ENCODE measurements around the gene KPNA1.

Gene KPNA1

GRCh38 chr3:122415762-122416654, 98.7 kb downstream of the KPNA1 start, which contains the start of gene WDR5B:
TSS of gene WDR5B (minus strand) at chr3:122416062. CDS start at chr3:122415528, 534 bp downstream.
- DNase-seq (ENCODE audit: low read depth, low spot score): peak; percentile 94

GRCh38 chr3:122415104-122415744, 99.5 kb downstream of the KPNA1 start:
- DNase-seq (ENCODE audit: low read depth, low spot score): no peak

- DNase-seq (ENCODE audit: low read depth, low spot score): no peak
Observed at GRCh38 chr3:122414391-122414790, 100.3 kb downstream of the KPNA1 start.

DNA sequence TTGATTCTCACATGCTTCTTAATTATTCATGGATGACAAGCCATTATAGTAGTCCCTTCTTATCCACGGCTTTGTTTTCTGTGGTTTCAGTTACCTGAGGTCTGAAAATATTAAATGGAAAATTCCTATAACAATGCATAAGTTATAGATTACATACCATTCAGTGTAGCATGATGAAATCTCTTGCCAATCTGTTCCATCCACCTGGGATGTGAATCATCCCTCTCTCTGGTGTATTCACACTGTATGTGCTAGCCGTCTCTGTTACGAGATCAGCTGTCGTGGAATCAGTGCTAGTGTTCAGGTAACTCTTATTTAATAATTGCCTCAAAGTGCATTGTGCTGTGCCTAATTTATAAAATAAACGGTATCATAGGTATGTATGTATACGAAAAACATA, 104.1 kb downstream of the KPNA1 start:
- DNase-seq (ENCODE audit: low read depth, low spot score): no peak

GRCh38 chr3:122410111-122410510, 104.6 kb downstream of the KPNA1 start:
- DNase-seq (ENCODE audit: low read depth, low spot score): no peak

DNA sequence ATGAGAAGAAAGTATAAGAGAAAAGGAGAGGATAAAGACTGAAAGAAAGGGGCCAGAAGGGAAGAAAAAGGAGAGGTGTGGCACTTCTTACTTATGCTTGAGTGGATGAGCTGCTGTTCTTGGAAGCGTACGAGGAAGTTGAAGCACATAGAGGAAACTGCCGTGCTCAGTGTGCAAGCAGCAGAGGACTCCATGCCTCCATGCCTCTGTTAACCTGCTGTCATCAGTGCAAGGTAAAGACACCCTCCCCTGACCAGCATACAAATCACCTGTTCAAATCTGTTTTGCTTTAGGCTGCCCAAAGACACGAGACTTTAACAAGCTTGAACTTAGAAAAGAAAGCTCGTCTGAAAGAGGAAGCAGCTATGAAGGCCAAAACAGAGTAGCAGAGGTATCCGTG, 105.3 kb downstream of the KPNA1 start:
- no peak for DNase-seq (ENCODE audit: low read depth, low spot score)

DNA sequence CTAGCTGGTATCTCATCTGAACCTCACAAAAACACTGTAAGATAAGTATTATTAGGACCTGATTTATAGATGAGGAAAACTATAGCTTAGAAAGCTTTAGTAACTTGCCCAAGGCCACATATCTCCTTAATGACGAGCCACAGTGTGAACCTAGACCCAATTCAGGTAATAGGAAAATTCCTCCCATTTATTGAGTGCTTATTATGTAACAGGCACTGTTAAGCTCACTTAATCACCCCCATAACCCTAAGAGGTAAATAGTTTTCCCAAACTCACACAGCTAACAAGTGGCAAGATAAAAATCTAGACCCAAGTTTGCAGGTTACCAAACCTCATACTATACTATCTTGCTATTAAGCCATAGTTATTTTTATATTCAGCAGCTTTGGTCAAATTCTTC, 106.8 kb downstream of the KPNA1 start:
- DNase-seq (ENCODE audit: low read depth, low spot score): no peak

DNA sequence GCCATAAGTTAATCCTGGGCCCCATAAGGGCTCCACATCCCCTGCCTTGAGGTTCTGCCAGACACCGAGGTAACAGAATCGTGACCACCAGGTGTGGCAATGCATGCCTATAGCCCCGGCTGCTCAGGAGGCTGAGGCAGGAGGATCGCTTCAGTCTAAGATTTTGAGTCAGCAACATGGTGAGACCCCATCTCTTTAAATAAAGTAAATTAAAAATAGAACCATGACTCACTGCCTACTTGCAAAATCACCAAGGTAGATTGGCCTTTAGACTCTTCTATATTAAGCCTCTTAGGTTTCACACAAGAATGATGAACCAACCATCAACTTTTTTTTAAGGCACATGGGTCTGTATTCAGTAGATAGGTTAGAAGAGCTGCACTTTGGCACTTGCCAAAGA, 108.5 kb downstream of the KPNA1 start:
- no peak for DNase-seq (ENCODE audit: low read depth, low spot score)

DNA sequence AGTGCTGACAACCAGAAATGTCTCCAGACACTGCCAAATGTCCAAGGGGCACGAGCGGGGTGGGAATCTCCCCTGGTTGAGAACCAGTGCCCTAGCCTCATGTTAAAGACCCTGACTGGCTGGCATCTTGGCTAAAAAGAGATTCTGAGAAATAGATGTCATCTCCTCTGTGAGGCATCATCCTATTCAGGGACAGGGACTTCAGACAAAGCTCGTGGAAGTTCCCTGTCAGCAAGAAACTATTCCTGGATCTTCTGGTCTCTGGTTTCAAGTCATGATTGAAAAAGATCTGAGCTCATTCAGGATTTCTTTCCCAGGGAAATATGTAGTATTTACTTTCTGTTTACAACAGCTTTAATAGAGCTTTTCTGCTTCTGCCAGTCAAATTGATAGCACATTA, 109.7 kb downstream of the KPNA1 start:
- DNase-seq (ENCODE audit: low read depth, low spot score): no peak

- no peak for DNase-seq (ENCODE audit: low read depth, low spot score)
Observed at GRCh38 chr3:122403489-122403888, 111.2 kb downstream of the KPNA1 start.

GRCh38 chr3:122398920-122399319, 115.8 kb downstream of the KPNA1 start:
- no peak for DNase-seq (ENCODE audit: low read depth, low spot score)

DNA sequence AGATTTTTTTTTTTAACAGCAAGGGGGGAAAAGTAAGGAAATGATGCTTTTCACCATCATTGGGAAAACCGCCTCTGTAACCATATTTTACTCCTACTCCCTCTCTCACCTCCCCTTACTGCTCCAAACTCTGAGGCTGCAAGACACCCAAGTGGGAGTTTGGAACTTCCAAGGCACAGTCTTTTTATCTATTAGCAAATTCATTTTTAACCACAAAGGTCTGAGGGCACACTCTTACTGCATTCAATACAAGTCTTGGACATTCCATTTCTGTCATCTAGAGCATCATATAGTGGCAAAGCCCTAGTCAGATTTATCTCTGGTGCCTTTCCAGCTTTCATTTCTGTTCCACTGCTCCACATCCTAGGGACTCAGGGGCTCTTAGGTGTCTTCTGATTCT, 117.5 kb downstream of the KPNA1 start:
- no peak for DNase-seq (ENCODE audit: low read depth, low spot score)

DNA sequence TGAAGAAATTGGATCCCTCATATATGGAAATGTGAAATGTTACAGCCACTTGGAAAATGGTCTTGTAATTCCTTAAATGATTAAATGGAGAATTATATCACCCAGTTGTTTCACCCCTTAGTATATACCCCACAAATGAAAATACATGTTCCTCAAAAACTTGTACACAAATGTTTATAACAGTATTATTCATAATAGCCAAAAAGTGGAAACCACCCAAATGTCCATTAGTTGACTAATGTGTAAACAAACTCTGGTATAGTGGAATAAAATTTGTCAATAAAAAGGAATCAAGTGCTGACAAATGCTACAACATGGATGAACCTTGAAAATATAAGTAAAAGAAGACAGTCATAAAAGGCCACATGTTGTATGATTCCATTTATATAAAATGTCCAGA, 118.2 kb downstream of the KPNA1 start:
- no peak for DNase-seq (ENCODE audit: low read depth, low spot score)

GRCh38 chr3:122395582-122395981, 119.2 kb downstream of the KPNA1 start:
- no peak for DNase-seq (ENCODE audit: low read depth, low spot score)

- no peak for DNase-seq (ENCODE audit: low read depth, low spot score)
Observed at GRCh38 chr3:122394173-122394572, 120.6 kb downstream of the KPNA1 start.

DNA sequence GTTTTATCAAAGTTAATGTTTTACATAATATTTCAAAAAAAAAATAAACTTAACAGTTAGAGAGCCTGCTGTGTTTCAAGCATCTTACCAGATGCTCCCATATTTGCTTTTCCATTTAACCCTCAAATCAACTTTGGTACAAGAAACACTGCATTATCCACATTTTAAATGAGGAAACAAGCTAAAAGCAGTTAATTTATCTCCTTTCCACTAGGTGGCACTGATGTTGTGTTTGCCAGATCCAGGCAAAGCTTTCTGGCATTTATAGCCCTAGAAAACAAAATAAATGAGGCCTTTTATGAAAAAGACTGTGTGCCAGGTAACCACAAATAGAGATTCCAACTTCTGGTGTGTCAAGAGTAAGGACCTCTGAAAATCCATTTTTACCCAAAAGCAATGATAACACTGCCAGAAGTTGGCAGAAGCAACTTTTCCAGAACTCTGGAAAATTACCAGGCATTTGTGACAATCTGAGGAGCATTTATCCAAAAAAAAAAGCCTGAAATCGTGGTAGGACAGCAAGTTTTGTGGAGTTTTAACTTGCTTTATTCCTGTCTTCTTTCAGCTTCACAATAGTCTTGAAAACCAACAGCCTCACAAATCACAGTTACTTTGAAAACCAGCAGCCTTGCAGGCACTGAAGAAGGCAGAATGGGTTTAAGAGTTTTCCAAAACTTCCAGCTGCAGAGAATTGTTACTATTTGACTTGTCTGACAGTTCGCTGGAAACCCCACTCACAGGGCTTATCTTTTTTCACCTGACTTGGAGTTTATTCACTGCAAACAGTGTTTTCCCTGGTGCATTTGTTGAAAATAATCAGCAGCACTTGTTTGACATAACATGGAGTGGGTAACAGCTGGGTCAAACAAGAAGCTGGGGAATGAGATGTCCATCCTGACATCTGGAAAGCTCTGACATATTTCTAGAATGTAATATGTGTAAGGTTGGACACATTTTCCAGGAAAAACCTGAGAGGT, 121.6 kb downstream of the KPNA1 start:
- DNase-seq (ENCODE audit: low read depth, low spot score): no peak

- no peak for DNase-seq (ENCODE audit: low read depth, low spot score)
Observed at GRCh38 chr3:122391681-122392446, 122.9 kb downstream of the KPNA1 start.

DNA sequence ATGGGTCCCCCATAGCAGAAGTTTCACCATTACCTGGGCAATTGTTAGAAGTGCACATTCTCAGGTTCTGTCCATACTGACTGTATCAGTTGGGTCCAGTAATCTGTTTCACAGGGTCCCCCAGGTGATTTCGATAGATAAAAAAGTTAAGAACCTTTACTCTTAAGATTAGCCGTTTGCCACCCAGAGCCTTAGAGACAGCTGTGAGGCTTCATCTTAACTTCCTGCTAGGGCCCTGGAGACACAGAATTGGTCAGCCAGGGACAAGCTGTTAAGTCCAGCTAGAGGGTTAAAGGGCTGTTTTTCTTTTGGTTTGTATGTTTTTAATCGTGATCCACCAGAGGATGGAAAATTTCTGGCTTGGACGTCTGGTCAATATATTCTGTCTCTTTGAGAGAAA, 124.1 kb downstream of the KPNA1 start:
- DNase-seq (ENCODE audit: low read depth, low spot score): no peak

GRCh38 chr3:122389892-122390291, 124.8 kb downstream of the KPNA1 start:
- no peak for DNase-seq (ENCODE audit: low read depth, low spot score)

GRCh38 chr3:122389197-122389596, 125.5 kb downstream of the KPNA1 start:
- no peak for DNase-seq (ENCODE audit: low read depth, low spot score)

DNA sequence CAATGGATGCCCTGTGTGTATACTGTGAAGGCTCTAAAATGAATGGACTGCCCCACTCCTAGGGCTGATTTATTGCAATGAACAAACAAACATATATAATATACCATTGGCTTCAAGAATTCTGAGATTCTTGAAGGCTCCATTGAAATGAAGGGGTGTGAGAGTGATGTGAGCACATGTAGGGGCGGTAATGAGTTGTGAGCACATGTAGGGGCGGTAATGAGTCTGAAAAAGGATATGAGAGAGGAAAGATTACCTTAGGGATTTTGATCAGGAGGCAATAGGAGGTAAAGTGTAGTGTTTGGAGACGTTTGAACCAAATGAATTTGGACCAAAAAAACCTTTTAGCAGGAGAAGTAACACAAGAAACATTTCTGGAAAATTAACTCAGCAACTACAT, 127.0 kb downstream of the KPNA1 start:
- DNase-seq (ENCODE audit: low read depth, low spot score): no peak

Measured in brain pericyte (primary cell).